ENCODE measurements around the gene CPED1. TPM values are rescaled to one million over a fixed set of nuclear protein-coding genes. Genes with fewer than 3 reads are reported as not detected.

Gene CPED1
- total RNA-seq, 1 experiment from 2014 or later, result 0.44 TPM

GRCh38 chr7:121071132-121071531 is 82.6 kb downstream of the CPED1 start:
- H3K27me3 Mint-ChIP-seq (ENCODE audit: low read depth), result no peaks in the 10 kb centered on the region
- ChIA-PET CTCF (interaction anchor here (1.5 kb wide), 1 partner anchor 21 kb away, joined by 3 read pairs; no protein-coding TSS in a partner anchor), POLR2A (no interaction called here)
- DNase-seq (ENCODE audit: low spot score) (no peak), ATAC-seq (no peak)
- no peak for TF ChIP-seq EMX1 (CRISPR knock-in tag; IDR thresholded peaks at IDR 0.05)
- no peak for TF ChIP-seq ATF1 (CRISPR knock-in tag; IDR thresholded peaks at IDR 0.05)
- no peak overlapping the region for H3K4me3 Mint-ChIP-seq
- H3K36me3 Mint-ChIP-seq, result no peaks in the 10 kb centered on the region
- peaks cover 8% of the 10 kb centered on the region for H3K4me1 Mint-ChIP-seq
- H3K9me3 Mint-ChIP-seq, result peaks cover 4% of the 10 kb centered on the region
- H3K27ac Mint-ChIP-seq, result no peak overlapping the region

- ATAC-seq (no peak), DNase-seq (ENCODE audit: low spot score) (no peak)
- no peaks in the 10 kb centered on the region for H3K36me3 Mint-ChIP-seq
- peaks cover 8% of the 10 kb centered on the region for H3K4me1 Mint-ChIP-seq
- no peaks in the 10 kb centered on the region for H3K27me3 Mint-ChIP-seq (ENCODE audit: low read depth)
- H3K4me3 Mint-ChIP-seq, result no peak overlapping the region
- CTCF ChIA-PET, result interaction anchor here (1.5 kb wide), 1 partner anchor 21 kb away, joined by 3 read pairs; no protein-coding TSS in a partner anchor
- peaks cover 4% of the 10 kb centered on the region for H3K9me3 Mint-ChIP-seq
- no peak overlapping the region for H3K27ac Mint-ChIP-seq
- no peak for TF ChIP-seq CBFB (CRISPR knock-in tag; IDR thresholded peaks at IDR 0.05; ENCODE audit: low read depth)
- TF ChIP-seq NR1H2 (CRISPR knock-in tag; IDR thresholded peaks at IDR 0.05), result no peak
- TF ChIP-seq GABPB1 (CRISPR knock-in tag; IDR thresholded peaks at IDR 0.05), result no peak
- TF ChIP-seq FOXP4 (CRISPR knock-in tag; IDR thresholded peaks at IDR 0.05), result no peak
- POLR2A ChIA-PET, result no interaction called here
These were observed 83.2 kb downstream of the CPED1 start for GRCh38 chr7:121071662-121072061.

- no peaks in the 10 kb centered on the region for H3K27me3 Mint-ChIP-seq (ENCODE audit: low read depth)
- H3K27ac Mint-ChIP-seq, result no peak overlapping the region
- H3K4me1 Mint-ChIP-seq, result peaks cover 8% of the 10 kb centered on the region
- ChIA-PET POLR2A (no interaction called here), CTCF (no interaction called here)
- ATAC-seq (no peak), DNase-seq (ENCODE audit: low spot score) (no peak)
- H3K36me3 Mint-ChIP-seq, result no peaks in the 10 kb centered on the region
- H3K4me3 Mint-ChIP-seq, result no peak overlapping the region
- no peak for TF ChIP-seq SP1 (CRISPR knock-in tag; conservative IDR thresholded peaks at IDR 0.05)
- no peak for TF ChIP-seq MLX (CRISPR knock-in tag; IDR thresholded peaks at IDR 0.05)
- no peak for TF ChIP-seq ATF2 (CRISPR knock-in tag; IDR thresholded peaks at IDR 0.05; ENCODE audit: borderline replicate concordance, low read depth)
- no peak for TF ChIP-seq ATF6 (CRISPR knock-in tag; IDR thresholded peaks at IDR 0.05)
- no peak for TF ChIP-seq TCF7 (CRISPR knock-in tag; IDR thresholded peaks at IDR 0.05; ENCODE audit: low read depth)
- no peak for TF ChIP-seq PRRX2 (CRISPR knock-in tag; IDR thresholded peaks at IDR 0.05)
- no peak for TF ChIP-seq FOXP1 (CRISPR knock-in tag; IDR thresholded peaks at IDR 0.05; ENCODE audit: borderline replicate concordance)
- TF ChIP-seq TEAD1 (CRISPR knock-in tag; IDR thresholded peaks at IDR 0.05), result no peak
- TF ChIP-seq E2F5 (CRISPR knock-in tag; IDR thresholded peaks at IDR 0.05), result no peak
- no peak for TF ChIP-seq NR2C2 (CRISPR knock-in tag; IDR thresholded peaks at IDR 0.05)
- no peak for TF ChIP-seq ZNF396 (CRISPR knock-in tag; IDR thresholded peaks at IDR 0.05; ENCODE audit: borderline replicate concordance)
- no peak for TF ChIP-seq ZNF317 (CRISPR knock-in tag; IDR thresholded peaks at IDR 0.05; ENCODE audit: borderline replicate concordance, low read depth)
- TF ChIP-seq PRDM15 (CRISPR knock-in tag; IDR thresholded peaks at IDR 0.05), result no peak
- no peak for TF ChIP-seq FOXK1 (CRISPR knock-in tag; IDR thresholded peaks at IDR 0.05)
- no peak for TF ChIP-seq USF1 (CRISPR knock-in tag; IDR thresholded peaks at IDR 0.05)
- no peak for TF ChIP-seq GTF2I (CRISPR knock-in tag; conservative IDR thresholded peaks at IDR 0.05)
- peaks cover 4% of the 10 kb centered on the region for H3K9me3 Mint-ChIP-seq
These were observed 84.3 kb downstream of the CPED1 start for GRCh38 chr7:121072826-121073225.

All from WTC11 (cell line).